Left lobe of liver (tissue), 2 donors: ENCODE results near the gene DYNC2I2. TPM values are rescaled to one million over a fixed set of nuclear protein-coding genes. Genes with fewer than 3 reads are reported as not detected.
"Not testable (repeated sequence)": the region's sequence is repeated elsewhere in the genome, so short reads cannot be mapped to it uniquely, and the experiment has no call there.

Experiments used
- ATAC-seq: fragments of 200-7000 bp; cut with Tn5 transposase; one replicate; pipeline ENCODE4 v1.9.1; 2020; ENCODE audit warnings: mild to moderate bottlenecking, moderate library complexity
- DNase-seq: peaks from one replicate; pipeline ENCODE4 v3.0.0-alpha.2; 2020; ENCODE audit warnings: low spot score
- total RNA-seq: library from RNA; stranded (reverse); gene quantifications from one replicate; pipeline ENCODE4 v1.2.1, GENCODE V29; 2021
- donor health status: DM: no; HTN: no; CAD: no; lungs with moderate emphysema.
- donor health status: DM: no; HTN: yes; CAD: no.

The DYNC2I2 gene
- total RNA-seq, 1 donor from 2014 or later, result 24.1 TPM

DNA sequence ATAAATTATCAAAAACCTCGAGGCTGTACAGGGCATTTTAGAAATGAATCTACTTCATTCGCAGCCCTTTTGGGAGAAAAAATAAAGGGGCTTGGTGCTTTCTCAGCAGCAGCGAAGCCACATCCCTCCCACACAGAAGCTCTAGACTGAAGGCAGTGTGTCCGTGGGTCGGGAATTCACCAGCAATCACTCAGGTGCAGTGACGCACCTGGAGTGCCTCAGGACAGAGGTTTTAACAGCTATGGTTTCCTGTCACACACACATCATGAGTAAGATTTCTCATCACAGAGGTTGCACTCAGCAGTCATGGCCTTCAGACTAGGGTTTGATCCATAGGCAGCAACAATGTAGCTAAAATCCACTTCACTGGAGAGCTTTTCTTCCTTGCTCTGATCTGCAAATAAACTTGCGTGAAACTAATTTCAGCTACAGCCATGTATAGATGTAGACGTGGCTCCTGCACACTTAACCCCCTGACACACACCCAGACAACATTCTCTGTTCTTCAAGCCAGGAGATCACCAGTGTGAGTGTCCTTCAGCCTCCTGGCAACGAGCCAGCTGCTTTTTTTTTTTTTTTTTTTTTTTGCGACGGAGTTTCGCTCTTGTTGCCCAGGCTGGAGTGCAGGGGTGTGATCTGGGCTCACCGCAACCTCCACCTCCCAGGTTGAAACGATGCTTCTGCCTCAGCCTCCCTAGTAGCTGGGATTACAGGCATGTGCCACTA lies 34.8 kb downstream of the DYNC2I2 start:
- ATAC-seq, result no peak

DNA sequence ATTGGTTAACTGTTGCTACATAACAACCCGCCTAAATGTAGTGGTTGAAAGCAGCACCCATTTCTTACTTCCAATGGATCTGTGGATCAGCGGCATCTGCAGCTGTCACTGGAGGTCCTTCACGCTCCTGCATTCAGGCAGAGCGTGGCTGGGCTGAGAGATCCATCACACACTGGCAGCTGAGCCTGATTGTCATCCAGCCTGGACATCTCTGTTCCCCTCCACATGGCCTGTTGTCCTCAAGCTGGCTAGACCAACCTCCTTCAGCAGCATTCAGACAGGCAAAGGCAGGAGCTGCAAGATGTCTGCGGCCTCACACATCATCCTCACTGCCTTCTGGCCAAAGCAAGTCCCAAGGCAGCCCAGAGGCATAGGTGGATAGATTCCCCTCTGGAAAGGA lies 36.9 kb downstream of the DYNC2I2 start:
- no peak for ATAC-seq
- DNase-seq, result no peak

More for the DNA sequence above, 34.8 kb downstream of the DYNC2I2 start:
- no peak for DNase-seq

GRCh38 chr9:128619127-128619526 lies 37.5 kb downstream of the DYNC2I2 start:
- ATAC-seq (no peak), DNase-seq (no peak)

DNA sequence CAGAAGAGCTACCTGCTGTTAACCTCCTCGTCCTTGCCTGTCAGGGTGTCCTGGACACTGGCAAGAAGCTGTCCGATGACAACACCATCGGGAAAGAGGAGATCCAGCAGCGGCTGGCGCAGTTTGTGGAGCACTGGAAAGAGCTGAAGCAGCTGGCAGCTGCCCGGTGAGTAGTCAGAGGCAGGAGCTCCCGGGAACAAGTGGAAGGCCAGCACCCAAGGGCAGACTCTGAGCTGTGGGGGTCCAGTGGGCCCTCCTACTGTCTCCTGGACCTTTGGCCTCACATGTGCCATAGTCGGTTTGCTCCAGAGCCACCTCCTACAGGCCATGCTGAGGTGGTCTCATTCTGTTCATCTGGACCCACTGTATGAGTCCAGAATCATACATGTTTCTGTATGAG lies 38.7 kb downstream of the DYNC2I2 start:
- ATAC-seq (no peak), DNase-seq (no peak)

- DNase-seq, result no peak
These were observed 41.1 kb downstream of the DYNC2I2 start for GRCh38 chr9:128615571-128615970.

DNA sequence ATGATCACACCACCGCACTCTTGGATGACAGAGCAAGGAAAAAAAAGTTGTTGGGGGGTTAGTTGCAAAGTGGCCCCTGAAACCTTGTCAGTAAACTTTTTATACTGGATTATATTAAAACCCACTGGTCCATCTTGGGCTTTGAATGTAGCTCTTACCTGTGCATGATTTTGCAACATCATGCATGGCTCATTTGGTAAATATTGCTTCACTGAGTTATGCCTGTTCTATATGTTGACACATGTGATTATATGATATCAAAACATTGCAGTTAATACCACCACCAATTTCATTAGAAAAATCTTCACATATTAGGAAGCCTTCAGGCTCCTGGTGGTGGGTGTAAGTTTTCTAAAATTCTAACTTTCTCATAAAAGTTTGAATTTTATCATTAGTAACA lies 41.9 kb downstream of the DYNC2I2 start:
- ATAC-seq (no peak), DNase-seq (no peak)

More at GRCh38 chr9:128615571-128615970, 41.1 kb downstream of the DYNC2I2 start:
- no peak for ATAC-seq

- peak; percentile 72 for DNase-seq
- peak; percentile 65 for ATAC-seq
These were observed 44.9 kb downstream of the DYNC2I2 start for GRCh38 chr9:128611600-128612394.

GRCh38 chr9:128610897-128611296 lies 45.8 kb downstream of the DYNC2I2 start:
- ATAC-seq (no peak), DNase-seq (no peak)

GRCh38 chr9:128607642-128608350 lies 48.9 kb downstream of the DYNC2I2 start:
- DNase-seq (peak; percentile 98), ATAC-seq (peak; percentile 91)

DNA sequence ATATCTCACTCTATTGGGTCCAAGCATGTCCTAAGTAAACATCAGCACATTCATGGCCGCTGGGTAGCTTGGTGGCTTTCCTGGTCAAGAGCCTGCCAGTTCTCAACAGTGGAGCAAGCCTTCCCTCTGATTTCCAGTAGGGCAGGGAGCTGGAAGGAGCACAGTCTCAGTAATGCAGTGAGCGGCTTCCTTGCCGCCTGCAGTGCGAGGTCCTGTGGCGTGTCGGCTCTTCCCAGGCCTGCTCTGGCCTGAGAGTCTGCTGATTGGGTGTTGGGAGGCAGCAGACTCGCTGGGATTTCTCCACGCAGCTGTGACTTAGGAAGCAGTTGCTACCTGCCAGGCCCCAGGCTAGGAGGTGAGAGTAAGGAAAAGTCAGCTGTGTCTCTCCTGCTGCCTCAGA lies 53.0 kb downstream of the DYNC2I2 start:
- no peak for ATAC-seq
- no peak for DNase-seq

- DNase-seq, result no peak
- ATAC-seq, result no peak
These were observed 56.5 kb downstream of the DYNC2I2 start for GRCh38 chr9:128600099-128600498.

- ATAC-seq (no peak), DNase-seq (no peak)
These were observed 61.2 kb downstream of the DYNC2I2 start for GRCh38 chr9:128595471-128595870.

- ATAC-seq (no peak), DNase-seq (no peak)
These were observed 62.8 kb downstream of the DYNC2I2 start for GRCh38 chr9:128593856-128594255.

- ATAC-seq (no peak), DNase-seq (no peak)
These were observed 63.6 kb downstream of the DYNC2I2 start for GRCh38 chr9:128593039-128593438.

GRCh38 chr9:128588581-128589233 lies 67.9 kb downstream of the DYNC2I2 start:
- ATAC-seq (no peak), DNase-seq (no peak)

DNA sequence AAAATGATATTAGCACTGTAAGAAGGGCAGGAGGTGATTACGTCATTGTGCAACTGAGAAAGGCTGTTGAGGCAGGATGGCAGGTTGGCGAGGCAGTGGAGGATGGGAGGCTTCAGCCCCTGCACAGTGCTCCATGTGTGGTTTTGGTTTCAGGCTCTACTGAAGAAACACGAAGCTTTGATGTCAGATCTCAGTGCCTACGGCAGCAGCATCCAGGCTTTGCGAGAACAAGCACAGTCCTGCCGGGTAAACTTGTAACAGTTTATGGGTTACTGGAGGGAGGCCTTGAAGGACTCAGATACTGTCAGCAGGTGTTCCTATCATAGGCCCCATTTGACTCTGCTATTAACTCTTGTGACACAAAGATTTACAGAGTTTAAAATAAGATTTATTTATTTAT lies 69.2 kb downstream of the DYNC2I2 start:
- DNase-seq (no peak), ATAC-seq (no peak)

- DNase-seq, result not testable (repeated sequence)
- peak; percentile 79 for ATAC-seq
These were observed 69.7 kb downstream of the DYNC2I2 start for GRCh38 chr9:128586934-128587333.

GRCh38 chr9:128585155-128585554 lies 71.5 kb downstream of the DYNC2I2 start:
- ATAC-seq (peak; percentile 82), DNase-seq (peak; percentile 73)
